HL-60 (cell line): Measurements from ENCODE around the gene DSTYK.

Experiments used
- DNase-seq, 2 experiments: peaks; one replicate each; pipeline ENCODE4 v3.0.0-alpha.2; 2010 to 2020; ENCODE audit warnings: low read depth in 1 of 2, low spot score in 1 of 2
- H3K27ac ChIP-seq: fragments of 250-450 bp; sonication (Bioruptor Pico); replicated peaks from 2 replicates; pipeline ENCODE4 v1.5.1; 2020; ENCODE audit warnings: mild to moderate bottlenecking, moderate library complexity
- H3K27me3 ChIP-seq: fragments of 250-450 bp; sonication (Bioruptor Pico); 2 replicates; pipeline ENCODE4 v1.5.1; 2021; ENCODE audit warnings: mild to moderate bottlenecking, moderate library complexity; ENCODE audit not compliant: insufficient read depth, poor library complexity, severe bottlenecking
- H3K4me3 ChIP-seq: replicated peaks from 2 replicates; pipeline ENCODE4 v1.5.1; 2011; ENCODE audit warnings: mild to moderate bottlenecking, control low read depth, low read length; ENCODE audit not compliant: insufficient read depth
- CTCF ChIP-seq: IDR thresholded peaks from one replicate; pipeline ENCODE4 v1.5.1; 2011; ENCODE audit warnings: low read length, control low read depth, inconsistent platforms; ENCODE audit not compliant: insufficient read depth
- GABPA ChIP-seq: IDR thresholded peaks from 2 replicates; pipeline ENCODE4 v1.6.1; 2012; ENCODE audit warnings: low read depth
- POLR2AphosphoS5 ChIP-seq: IDR thresholded peaks from 2 replicates; pipeline ENCODE4 v1.6.1; 2012; ENCODE audit warnings: low read depth
- REST ChIP-seq: IDR thresholded peaks from 2 replicates; pipeline ENCODE4 v1.6.1; 2012; ENCODE audit warnings: low read depth; ENCODE audit not compliant: insufficient replicate concordance
- SPI1 ChIP-seq: IDR thresholded peaks from 2 replicates; pipeline ENCODE4 v1.6.1; 2012; ENCODE audit warnings: low read depth, mild to moderate bottlenecking, borderline replicate concordance

DSTYK gene

GRCh38 chr1:205244384-205244783 lies 32.9 kb upstream of the DSTYK start:
- no peak overlapping the region for H3K4me3 ChIP-seq
- no peak overlapping the region for H3K27ac ChIP-seq
- TF ChIP-seq REST (no peak), POLR2AphosphoS5 (no peak), CTCF (no peak)
- no peak for DNase-seq
- no peaks in the 10 kb centered on the region for H3K27me3 ChIP-seq

- no peak overlapping the region for H3K27ac ChIP-seq
- TF ChIP-seq SPI1 = no peak
- no peak for TF ChIP-seq CTCF
- no peak for TF ChIP-seq POLR2AphosphoS5
- peak; percentile 77 for TF ChIP-seq REST
- TF ChIP-seq GABPA = no peak
- no peak overlapping the region for H3K4me3 ChIP-seq
- DNase-seq = no peak
- H3K27me3 ChIP-seq = no peaks in the 10 kb centered on the region
Observed at GRCh38 chr1:205243350-205244191, 32.1 kb upstream of the DSTYK start.

- no peaks in the 10 kb centered on the region for H3K27me3 ChIP-seq
- no peak overlapping the region for H3K27ac ChIP-seq
- H3K4me3 ChIP-seq = no peak overlapping the region
- no peak for DNase-seq
- TF ChIP-seq CTCF = no peak
- TF ChIP-seq SPI1 = no peak
- no peak for TF ChIP-seq REST
- TF ChIP-seq POLR2AphosphoS5 = no peak
- TF ChIP-seq GABPA = no peak
Observed at GRCh38 chr1:205241366-205242030, 30.0 kb upstream of the DSTYK start.
